A549 (cell line): ENCODE measurements around the gene PTPN4.

Experiments used
- CBX2 ChIP-seq: fragments of 200-600 bp; sonication (generic); IDR thresholded peaks from 2 replicates; pipeline ENCODE4 v1.6.1; 2016; ENCODE audit warnings: low read depth, mild to moderate bottlenecking, borderline replicate concordance
- CEBPB ChIP-seq, 2 experiments: fragments of >200 bp in 1 of 2; sonication (Bioruptor Twin) in 1 of 2; formaldehyde crosslinking in 1 of 2; IDR thresholded peaks; 2 replicates each; pipeline ENCODE4 v1.6.1; 2012 to 2016
- CTCF ChIP-seq: fragments of >200 bp; sonication (Bioruptor Twin); formaldehyde crosslinking; IDR thresholded peaks from 3 replicates; pipeline ENCODE4 v1.5.1; 2016
- HDAC2 ChIP-seq: fragments of 200-600 bp; sonication (generic); IDR thresholded peaks from 2 replicates; pipeline ENCODE4 v1.6.1; 2016
- HMGXB4 ChIP-seq: fragments of 250-450 bp; sonication (Bioruptor Pico); IDR thresholded peaks from 2 replicates; pipeline ENCODE4 v1.5.0; 2021; ENCODE audit warnings: mild to moderate bottlenecking, moderate library complexity, borderline replicate concordance
- PBX3 ChIP-seq: IDR thresholded peaks from 2 replicates; pipeline ENCODE4 v1.6.1; 2012
- PHF8 ChIP-seq: fragments of 200-600 bp; sonication (generic); IDR thresholded peaks from 2 replicates; pipeline ENCODE4 v1.6.1; 2016; ENCODE audit warnings: low read depth, mild to moderate bottlenecking, antibody characterized with exemption, moderate library complexity, borderline replicate concordance
- POLR2A ChIP-seq: IDR thresholded peaks from 2 replicates; pipeline ENCODE4 v1.6.1; 2012; ENCODE audit warnings: mild to moderate bottlenecking, low read length
- RARB ChIP-seq: fragments of 250-450 bp; sonication (Bioruptor Pico); IDR thresholded peaks from 2 replicates; pipeline ENCODE4 v1.8.0; 2021; ENCODE audit warnings: mild to moderate bottlenecking, moderate library complexity
- RNF2 ChIP-seq: fragments of 200-600 bp; sonication (generic); IDR thresholded peaks from 2 replicates; pipeline ENCODE4 v1.6.1; 2016; ENCODE audit warnings: low read depth, mild to moderate bottlenecking, antibody characterized with exemption, moderate library complexity, borderline replicate concordance

GRCh38 chr2:120013597-120014223 lies 254.0 kb downstream of the PTPN4 start:
- no peak for TF ChIP-seq HMGXB4
- no peak for TF ChIP-seq POLR2A
- TF ChIP-seq PHF8 = no peak
- no peak for TF ChIP-seq HDAC2
- no peak for TF ChIP-seq CTCF
- no peak for TF ChIP-seq CEBPB (IDR thresholded peaks at IDR 0.05)
- no peak for TF ChIP-seq PBX3
- no peak for TF ChIP-seq CBX2
- no peak for TF ChIP-seq RARB (CRISPR knock-in tag)
- TF ChIP-seq RNF2 = no peak
